ENCODE results near the gene CFAP43.

The CFAP43 gene

DNA sequence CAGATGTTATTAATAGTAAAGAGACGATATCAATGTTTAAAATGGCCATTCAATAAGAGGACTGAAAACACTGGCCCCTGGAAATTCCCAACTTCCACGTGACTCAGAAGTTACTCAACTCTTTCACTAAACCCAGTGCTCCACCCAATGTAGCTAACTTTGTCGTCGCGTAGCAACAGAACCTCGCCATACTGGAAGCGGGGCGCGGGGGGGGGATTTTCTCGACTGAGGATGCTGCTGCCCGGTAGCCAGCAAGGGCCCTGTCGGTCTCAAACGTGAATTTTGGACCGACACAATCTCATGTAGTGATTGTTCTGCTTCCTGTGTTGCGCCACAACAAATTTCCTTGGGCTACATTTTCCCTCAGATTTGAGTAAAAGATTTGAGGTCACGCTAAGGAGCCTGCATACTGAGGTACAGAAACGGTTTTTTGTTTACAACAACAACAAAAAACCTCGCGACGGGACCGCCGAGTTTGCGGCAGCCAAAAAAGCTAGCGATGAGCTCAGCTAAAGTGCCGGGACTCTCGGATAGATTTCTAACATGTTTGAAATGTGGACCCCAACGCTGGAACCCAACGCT, 111.2 kb downstream of the CFAP43 start:
- no peak for TF ChIP-seq ZFX (IDR thresholded peaks at IDR 0.05)
- TF ChIP-seq, protein P1, sequence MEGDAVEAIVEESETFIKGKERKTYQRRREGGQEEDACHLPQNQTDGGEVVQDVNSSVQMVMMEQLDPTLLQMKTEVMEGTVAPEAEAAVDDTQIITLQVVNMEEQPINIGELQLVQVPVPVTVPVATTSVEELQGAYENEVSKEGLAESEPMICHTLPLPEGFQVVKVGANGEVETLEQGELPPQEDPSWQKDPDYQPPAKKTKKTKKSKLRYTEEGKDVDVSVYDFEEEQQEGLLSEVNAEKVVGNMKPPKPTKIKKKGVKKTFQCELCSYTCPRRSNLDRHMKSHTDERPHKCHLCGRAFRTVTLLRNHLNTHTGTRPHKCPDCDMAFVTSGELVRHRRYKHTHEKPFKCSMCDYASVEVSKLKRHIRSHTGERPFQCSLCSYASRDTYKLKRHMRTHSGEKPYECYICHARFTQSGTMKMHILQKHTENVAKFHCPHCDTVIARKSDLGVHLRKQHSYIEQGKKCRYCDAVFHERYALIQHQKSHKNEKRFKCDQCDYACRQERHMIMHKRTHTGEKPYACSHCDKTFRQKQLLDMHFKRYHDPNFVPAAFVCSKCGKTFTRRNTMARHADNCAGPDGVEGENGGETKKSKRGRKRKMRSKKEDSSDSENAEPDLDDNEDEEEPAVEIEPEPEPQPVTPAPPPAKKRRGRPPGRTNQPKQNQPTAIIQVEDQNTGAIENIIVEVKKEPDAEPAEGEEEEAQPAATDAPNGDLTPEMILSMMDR (conservative IDR thresholded peaks at IDR 0.05), result no peak

DNA sequence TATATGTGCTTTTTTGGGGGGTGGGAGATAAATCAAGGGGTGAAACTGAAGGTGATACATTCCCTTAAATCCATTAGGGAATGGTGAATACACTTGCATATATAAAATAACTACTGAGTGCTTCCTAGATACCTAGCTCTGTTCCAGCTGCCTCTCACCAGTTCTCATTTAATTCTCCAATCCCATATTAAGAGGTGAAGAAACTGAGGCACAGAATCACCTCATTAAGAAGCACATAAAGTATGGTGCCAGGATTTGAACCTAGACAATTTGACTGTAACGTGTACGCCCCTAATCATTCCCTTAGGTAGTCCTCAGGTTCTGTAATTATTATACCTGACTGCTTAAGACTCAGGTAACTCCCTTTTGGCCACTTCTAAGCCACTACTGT, 111.7 kb downstream of the CFAP43 start:
- no peak for TF ChIP-seq ZFX (IDR thresholded peaks at IDR 0.05)
- TF ChIP-seq, protein P1 (conservative IDR thresholded peaks at IDR 0.05), result no peak
- H3K27ac ChIP-seq, result peak overlapping the region; percentile 85; the same call in 1 of the 2 replicates

More for the DNA sequence above, 111.2 kb downstream of the CFAP43 start:
- peak overlapping the region; percentile 85 for H3K27ac ChIP-seq

DNA sequence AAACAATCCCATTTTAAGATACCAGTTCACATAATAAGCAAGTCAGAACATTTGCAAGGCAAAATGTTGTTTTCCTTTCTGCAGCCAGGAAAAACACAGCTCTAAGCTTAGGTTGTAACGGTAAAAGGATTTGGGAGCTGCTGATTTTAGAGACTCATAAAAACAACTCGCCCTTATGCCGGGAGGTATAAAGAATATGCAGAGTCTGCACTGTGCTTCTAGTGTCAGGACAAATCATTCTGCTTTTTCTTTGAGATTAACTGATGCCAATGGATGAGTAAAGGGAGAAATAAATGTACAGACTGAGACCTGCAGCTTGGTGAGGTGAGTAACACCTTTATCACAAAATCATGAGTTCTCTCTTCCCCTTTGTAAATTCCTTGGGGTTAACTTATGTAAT, 112.2 kb downstream of the CFAP43 start:
- TF ChIP-seq, protein P1 (conservative IDR thresholded peaks at IDR 0.05), result no peak
- no peak for TF ChIP-seq ZFX (IDR thresholded peaks at IDR 0.05)
- H3K27ac ChIP-seq, result no peak overlapping the region

DNA sequence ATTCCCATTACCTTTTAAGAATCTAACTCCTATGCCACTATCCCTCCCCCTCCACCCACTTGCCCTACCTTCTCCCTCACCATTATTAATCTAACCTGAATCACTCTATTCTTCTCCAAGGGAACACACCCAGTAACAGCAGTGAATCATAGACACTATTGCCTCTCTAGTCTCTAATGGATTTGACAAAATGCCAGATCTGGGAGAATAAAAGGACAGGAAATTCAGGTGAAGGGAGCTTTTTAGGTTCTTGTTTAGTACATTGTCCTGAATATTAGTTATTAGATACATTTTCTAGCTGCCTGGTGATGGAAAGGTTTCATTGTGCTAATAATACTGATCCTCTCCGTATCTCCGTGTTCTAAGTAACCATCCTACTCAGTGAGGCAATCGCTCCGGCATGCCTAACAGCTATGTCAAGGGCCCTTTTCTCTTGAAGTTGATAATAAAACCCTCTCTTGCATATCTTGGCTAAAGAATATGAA, 114.3 kb downstream of the CFAP43 start:
- TF ChIP-seq, protein P1 (conservative IDR thresholded peaks at IDR 0.05), result no peak
- no peak overlapping the region for H3K27ac ChIP-seq

DNA sequence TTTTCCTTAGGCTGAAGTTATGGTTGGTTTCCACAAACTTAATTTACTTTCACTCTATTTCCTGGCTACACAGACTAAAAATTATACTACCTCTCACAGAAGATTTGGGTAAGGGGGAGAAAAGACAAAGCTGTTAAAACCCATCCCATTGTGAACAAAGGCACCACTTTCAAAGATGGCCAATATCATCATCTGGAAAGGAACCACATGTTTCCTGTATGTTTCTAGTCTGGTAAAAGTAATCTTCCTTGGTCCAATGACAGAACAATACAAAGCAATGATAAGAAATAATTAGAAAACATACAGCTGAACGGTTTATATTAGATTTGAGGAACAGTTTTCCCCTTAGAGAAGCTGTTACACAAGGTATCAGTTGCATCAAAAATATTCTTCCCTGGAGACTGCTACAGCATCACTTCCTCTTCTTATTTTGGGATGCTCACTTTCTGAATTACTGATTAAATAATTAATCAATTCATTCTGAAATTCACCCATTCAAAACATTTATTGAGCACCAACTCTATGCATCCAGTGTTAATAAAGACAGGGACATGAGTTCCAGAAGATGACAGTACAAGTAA, 118.7 kb downstream of the CFAP43 start:
- H3K27ac ChIP-seq, result no peak overlapping the region
- TF ChIP-seq, protein P1 (conservative IDR thresholded peaks at IDR 0.05), result no peak
- TF ChIP-seq ZFX (IDR thresholded peaks at IDR 0.05), result no peak

DNA sequence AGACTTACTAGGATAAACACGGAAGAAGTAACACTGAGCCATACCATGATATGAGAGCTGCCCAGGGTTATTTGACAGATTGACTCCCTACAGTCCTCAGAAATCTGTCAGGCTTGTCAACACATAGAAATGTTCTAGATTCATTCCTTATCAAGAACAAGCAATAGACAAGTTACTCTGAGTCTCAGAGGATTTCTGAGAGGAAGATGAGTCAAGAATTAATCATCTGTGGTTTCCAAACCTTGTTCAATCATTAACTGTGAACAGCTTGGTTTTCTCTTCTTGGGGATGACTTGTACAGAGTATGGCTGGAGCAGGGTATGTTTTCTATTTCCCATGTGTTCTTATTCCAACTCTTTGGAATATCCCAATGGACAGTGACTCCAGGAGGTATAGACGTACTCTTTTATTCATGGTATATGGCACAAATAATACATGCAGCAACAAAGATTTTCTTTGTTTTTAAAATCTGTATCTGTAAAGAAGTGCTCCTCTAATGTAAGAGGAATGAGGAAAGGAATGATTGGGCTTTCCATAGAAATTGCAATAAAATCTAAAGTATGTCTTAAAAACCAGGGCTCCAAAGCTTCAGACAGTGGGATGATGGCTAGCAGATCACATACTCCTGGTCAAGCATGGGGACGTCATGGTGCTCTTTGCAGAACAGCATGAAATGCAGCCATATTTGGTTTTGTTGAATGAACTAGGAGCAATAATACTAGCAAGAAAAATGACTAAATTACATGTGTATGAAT, 122.1 kb downstream of the CFAP43 start:
- TF ChIP-seq ZFX (IDR thresholded peaks at IDR 0.05), result no peak
- TF ChIP-seq, protein P1 (conservative IDR thresholded peaks at IDR 0.05), result no peak
- no peak overlapping the region for H3K27ac ChIP-seq

DNA sequence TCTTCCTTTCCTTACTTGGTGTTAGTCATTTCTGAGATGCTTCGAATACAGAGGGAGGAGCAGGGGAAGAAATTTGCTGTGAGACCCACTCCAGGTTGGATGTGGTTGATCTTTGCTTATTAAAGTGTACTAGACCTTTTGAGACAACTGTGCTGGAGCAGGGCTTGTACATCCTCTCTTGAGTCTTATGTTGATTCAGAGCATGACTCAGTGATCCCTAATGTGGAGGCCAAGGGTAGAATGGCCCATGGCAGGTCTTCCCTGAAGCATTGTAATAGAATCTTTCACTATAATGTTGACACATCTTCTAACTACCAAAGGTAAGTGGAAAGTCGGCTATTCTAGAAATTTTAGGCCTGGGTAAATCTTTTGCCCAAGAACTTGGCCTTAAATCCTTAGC, 127.2 kb downstream of the CFAP43 start:
- no peak for TF ChIP-seq ZFX (IDR thresholded peaks at IDR 0.05)
- TF ChIP-seq, protein P1 (conservative IDR thresholded peaks at IDR 0.05), result no peak
- no peak overlapping the region for H3K27ac ChIP-seq

Data from C4-2B (cell line).